ENCODE measurements around the gene PAGE2B.
"Not testable (repeated sequence)": the region's sequence is repeated elsewhere in the genome, so short reads cannot be mapped to it uniquely, and the experiment has no call there.

Gene PAGE2B

DNA sequence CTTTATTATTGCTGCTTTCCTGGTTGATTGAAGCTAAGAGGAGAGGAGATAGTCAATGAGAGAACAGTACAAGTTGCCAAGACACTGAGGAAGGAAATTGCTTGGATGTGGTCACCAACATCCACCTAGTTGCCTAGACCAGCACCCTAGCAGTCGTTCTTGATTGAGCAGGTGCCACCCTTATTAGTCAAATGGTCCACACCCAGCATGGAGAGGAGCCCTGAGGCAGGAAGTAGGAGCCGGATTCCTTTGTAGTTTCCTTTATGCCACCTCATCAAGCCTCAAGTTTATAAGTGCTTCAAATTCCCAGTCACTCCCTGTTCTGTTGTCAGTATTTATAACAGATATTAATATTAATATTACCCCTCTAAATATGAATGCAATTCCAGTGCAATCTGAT lies 33.1 kb downstream of the PAGE2B start:
- no peak for FAIRE-seq
- no peak for DNase-seq (ENCODE audit: low spot score)

DNA sequence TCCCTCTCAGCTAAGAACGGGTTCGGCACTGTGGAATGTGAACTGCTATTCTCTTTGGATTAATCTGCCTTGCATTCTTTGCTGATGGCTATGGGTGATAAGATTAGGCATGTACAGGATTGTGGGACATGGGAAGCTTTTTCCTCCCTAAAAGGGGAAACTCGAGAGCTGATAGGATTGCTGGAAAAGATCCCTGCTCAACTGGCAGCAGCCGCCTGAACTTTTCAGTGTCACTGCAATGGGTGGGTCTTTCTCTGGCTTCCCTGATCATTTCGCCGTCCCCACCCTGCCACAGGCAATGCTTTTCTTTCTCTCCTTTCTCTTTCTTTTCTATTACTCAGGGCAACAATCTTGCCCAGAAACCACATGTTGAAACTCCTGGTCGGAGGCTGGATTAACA lies 34.5 kb downstream of the PAGE2B start:
- FAIRE-seq (no peak), DNase-seq (ENCODE audit: low spot score) (no peak)

DNA sequence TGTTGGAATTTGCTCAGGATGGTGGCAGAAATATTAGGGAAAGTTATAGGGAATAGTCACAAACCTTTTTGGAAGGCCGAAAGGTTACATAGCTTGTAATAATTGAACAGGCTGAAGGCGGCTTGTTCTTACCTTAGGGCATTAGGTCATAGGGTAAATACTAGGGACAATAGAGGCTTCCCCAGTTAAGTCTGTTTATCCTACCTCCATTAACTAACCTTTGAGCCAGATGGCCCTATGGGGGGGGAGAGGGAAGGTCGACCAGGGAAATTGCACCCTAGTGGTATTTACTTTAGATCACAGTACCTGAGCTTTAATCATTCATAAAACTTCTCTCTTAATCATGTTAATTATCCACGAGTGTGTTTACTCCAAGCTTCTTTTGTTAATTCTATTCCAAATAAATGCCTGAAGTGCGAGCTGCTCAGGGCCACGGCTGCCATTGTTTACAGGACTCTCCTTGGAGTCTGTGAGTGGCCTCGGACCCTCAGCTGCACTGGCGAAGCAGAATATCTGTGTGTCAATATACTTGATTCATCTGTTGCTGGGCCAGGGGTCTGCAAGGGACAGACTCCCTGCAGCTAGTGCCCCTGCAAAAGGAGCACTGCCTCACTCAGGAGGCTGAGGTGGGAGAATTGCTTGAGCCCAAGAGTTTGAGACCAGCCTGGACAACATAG lies 36.9 kb downstream of the PAGE2B start:
- DNase-seq (ENCODE audit: low spot score), result no peak
- FAIRE-seq, result no peak

DNA sequence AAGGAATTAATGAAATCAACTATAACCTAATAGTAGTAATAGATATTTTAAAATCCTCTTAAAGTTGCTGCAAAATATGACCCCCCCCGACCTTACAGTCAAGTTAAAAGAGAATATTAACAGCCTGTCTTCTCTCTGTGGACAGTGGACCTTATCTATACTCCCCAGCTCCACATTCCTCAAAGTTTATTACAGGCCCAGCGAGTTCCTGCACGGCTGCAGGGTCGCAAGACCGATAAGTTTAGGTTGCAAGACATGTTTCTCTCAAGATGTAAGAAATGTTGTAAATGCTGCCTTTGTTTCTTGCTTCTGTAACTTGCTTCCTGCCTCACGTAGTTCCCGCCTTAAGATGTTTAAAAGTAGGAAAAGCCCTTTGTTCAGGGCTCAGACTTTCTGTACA lies 41.8 kb downstream of the PAGE2B start:
- not testable (repeated sequence) for FAIRE-seq; DNase-seq (ENCODE audit: low spot score)

DNA sequence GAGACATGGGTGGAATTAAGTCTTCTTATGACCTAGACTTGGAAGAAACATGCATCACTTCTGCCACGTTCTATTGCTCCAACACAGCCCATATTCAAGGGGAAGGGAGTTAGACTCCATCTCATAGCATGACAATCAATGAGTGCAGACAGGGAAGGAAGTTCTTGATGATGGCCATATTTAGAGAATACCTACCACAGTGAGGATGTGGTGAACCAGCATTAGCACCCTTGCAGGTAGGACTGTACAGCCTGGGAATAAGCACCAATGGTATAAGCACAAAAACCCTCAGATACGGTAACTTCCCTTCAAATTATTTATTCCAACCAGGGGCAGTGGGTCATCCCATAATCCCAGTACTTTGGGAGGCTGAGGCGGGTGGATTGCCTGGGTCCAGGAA lies 43.7 kb downstream of the PAGE2B start:
- FAIRE-seq (no peak), DNase-seq (ENCODE audit: low spot score) (no peak)

DNA sequence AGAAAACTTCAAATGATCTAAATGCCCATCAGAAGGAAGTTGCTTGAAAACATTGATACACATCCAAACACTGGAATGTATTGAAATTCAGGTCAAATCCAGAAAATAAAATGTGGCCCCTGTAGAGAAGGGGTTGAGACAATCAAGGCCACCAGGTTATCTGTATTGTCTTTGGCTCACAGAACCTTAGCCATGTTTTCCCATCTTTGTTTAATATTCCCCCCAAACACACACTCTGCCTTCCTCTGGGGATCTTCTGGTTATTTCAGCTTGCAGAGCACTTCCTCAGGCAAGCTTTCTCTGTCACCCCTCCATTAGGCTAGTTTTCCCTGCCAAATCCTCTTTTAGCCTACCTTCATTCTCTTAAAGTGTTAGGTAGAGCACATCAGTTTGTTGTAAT lies 44.4 kb downstream of the PAGE2B start:
- FAIRE-seq (no peak), DNase-seq (ENCODE audit: low spot score) (no peak)

DNA sequence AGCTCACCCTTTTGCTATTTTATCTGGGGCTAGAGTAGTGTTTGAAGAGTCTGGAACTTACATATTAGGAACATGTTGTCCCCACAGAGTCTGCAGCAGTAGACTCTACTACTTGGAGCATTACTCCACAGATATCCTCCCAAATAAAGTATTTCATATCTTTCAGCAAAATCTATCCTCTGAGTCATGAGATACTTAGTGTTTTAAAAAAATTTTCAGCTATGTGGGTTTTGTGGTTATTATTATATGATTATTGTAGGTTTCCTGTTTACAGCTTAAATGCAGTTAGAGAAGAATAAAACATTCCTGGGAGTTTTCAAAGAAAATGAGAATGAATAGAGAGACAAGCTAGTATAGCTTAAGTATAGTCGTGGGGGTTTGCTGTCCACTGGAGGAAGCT lies 44.9 kb downstream of the PAGE2B start:
- no peak for FAIRE-seq
- no peak for DNase-seq (ENCODE audit: low spot score)

DNA sequence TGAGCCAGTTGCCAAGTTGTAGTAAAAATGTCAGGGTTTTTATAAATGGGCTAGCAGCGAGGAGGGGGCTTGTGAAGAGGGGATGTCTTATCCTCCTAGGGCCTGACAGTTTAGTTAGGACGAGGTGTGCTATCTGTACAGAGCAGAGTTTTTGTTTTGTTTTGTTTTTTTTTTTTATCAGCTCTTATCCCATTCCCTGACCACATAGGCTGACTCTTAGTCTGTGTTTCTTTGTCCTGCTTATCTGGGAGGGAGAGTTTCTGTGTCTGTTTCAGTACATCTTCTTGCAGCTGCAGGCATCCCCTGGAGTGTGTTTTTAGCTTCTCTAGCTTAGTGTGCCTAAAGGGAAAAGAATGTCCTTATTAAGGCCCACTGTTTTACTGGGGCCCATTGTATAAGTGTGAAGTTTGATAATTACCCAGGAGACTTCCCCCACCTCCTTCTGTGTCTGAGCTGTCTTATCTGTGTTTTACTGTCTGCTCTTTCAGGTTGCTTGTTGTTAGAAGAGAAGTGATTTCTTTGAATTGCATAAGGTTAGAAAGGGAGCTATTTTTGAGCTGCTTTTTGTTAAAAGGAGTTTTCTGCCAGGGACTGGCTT lies 46.0 kb downstream of the PAGE2B start:
- no peak for FAIRE-seq
- DNase-seq (ENCODE audit: low spot score), result no peak

DNA sequence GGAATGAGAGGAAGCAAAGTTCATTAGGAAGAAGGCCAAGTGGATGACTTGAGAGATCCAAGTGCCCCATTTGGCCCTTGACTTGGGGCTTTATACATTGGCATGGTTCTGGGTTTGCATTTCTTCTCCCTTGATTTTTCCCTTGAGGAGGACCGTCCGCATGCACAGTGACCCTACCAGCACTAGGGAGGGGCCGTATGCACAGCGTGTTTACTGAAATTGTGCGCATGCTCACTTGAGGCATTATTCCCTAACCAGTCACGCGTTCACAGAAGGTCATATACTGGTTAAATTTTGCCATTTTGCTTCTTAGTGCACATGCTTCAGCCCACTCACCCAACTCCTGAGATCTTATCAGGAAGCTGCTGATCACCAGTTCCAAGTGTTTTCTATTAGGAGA lies 49.1 kb downstream of the PAGE2B start:
- DNase-seq (ENCODE audit: low spot score), result no peak
- no peak for FAIRE-seq

DNA sequence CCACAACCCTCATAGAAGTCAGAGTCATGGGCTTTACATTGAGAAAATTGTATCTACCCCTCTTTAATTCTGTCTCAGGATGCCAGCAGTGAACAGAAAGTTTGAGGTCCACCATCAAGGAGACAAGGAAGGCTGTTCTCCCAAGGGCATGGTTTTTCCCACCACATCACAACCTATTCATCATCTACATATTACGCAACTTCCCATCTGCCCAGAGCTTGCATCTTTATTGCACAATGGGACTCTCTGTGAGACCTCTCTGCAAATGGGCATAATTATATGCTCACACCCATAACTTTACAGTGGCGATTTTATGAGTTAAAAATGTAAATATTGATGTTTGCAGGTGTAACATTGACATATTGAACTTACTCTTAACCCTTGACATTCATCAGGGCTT lies 52.9 kb downstream of the PAGE2B start:
- DNase-seq (ENCODE audit: low spot score), result no peak
- no peak for FAIRE-seq
